Measurements from ENCODE around the gene TBC1D24.

DNA sequence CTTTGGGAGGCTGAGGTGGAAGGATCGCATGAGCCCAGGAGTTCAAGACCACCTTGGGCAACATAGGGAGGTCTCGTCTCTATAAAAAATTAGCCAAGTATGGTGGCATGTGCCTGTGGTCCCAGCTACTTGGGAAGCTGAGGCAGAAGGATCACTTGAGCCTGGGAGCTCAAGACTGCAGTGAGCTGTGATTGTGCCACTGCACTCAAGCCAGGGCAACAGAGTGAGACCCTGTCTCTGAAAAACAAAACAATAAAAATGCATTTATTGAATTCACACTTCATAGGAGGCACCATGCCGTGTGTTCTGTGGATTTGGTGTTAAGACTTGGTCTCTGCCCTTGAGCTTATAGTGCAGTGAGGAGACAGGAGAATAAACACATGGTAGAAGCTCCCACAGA, 2.4 kb downstream of the TBC1D24 start:
- TF ChIP-seq, protein P1, sequence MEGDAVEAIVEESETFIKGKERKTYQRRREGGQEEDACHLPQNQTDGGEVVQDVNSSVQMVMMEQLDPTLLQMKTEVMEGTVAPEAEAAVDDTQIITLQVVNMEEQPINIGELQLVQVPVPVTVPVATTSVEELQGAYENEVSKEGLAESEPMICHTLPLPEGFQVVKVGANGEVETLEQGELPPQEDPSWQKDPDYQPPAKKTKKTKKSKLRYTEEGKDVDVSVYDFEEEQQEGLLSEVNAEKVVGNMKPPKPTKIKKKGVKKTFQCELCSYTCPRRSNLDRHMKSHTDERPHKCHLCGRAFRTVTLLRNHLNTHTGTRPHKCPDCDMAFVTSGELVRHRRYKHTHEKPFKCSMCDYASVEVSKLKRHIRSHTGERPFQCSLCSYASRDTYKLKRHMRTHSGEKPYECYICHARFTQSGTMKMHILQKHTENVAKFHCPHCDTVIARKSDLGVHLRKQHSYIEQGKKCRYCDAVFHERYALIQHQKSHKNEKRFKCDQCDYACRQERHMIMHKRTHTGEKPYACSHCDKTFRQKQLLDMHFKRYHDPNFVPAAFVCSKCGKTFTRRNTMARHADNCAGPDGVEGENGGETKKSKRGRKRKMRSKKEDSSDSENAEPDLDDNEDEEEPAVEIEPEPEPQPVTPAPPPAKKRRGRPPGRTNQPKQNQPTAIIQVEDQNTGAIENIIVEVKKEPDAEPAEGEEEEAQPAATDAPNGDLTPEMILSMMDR (conservative IDR thresholded peaks at IDR 0.05; ENCODE audit: low read depth in 2 of 2): no peak
- TF ChIP-seq, protein P2, sequence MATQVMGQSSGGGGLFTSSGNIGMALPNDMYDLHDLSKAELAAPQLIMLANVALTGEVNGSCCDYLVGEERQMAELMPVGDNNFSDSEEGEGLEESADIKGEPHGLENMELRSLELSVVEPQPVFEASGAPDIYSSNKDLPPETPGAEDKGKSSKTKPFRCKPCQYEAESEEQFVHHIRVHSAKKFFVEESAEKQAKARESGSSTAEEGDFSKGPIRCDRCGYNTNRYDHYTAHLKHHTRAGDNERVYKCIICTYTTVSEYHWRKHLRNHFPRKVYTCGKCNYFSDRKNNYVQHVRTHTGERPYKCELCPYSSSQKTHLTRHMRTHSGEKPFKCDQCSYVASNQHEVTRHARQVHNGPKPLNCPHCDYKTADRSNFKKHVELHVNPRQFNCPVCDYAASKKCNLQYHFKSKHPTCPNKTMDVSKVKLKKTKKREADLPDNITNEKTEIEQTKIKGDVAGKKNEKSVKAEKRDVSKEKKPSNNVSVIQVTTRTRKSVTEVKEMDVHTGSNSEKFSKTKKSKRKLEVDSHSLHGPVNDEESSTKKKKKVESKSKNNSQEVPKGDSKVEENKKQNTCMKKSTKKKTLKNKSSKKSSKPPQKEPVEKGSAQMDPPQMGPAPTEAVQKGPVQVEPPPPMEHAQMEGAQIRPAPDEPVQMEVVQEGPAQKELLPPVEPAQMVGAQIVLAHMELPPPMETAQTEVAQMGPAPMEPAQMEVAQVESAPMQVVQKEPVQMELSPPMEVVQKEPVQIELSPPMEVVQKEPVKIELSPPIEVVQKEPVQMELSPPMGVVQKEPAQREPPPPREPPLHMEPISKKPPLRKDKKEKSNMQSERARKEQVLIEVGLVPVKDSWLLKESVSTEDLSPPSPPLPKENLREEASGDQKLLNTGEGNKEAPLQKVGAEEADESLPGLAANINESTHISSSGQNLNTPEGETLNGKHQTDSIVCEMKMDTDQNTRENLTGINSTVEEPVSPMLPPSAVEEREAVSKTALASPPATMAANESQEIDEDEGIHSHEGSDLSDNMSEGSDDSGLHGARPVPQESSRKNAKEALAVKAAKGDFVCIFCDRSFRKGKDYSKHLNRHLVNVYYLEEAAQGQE (IDR thresholded peaks at IDR 0.05; ENCODE audit: unreplicated experiment): no peak
